SHP77 treated with DMSO at 0.1 percent for 48 hours (cell line): Measurements from ENCODE around the gene TMEM164.

Experiments used
- DNase-seq: peaks from one replicate; lab custom pipeline; 2025; lab: John Stamatoyannopoulos, UW

Gene TMEM164

DNA sequence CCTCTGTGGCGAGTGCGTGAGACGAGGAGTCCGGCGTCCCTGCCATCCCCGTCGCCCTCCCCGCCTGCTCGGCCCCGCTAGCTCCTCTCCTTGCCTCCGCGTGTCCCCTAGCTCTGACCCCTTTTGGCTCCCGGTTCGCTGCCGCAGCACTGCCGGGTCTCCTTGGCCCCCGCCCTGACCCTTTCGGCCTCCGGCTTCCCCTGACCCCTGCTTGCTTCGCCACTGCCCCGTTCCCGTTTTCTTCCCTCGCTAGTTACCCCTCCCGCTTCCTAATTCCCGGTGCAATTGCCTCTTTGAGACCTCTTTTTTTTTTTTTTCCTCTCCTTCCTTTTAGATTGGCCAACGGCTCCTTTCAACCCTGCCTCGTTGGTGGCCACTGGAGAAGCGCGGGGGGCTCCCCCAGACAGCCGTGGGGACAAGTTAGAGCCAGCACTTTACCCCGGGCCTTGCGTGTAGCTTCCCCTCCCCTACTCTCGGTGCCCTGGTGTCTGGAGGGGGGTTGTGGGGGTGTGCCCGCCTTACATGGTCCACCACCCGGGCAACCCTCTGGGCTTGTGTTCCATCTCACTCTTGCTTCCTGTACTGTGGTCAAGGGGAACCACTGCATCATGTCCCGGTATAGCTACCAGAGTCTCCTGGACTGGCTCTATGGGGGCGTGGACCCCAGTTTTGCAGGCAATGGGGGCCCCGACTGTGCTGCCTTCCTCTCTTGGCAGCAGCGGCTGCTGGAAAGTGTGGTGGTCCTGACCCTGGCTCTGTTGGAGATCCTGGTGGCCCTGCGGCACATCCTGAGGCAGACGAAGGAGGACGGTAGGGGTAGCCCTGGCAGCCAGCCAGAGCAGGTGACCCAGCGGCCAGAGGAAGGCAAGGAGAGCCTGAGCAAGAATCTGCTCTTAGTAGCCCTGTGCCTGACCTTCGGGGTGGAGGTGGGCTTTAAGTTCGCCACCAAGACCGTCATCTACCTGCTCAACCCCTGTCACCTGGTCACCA lies 548 bp downstream of the TMEM164 start:
- DNase-seq = no peak

- DNase-seq = no peak
Observed at GRCh38 chrX:110004215-110004614, 1.3 kb downstream of the TMEM164 start.

- no peak for DNase-seq
Observed at GRCh38 chrX:110004731-110005369, 1.9 kb downstream of the TMEM164 start.

- no peak for DNase-seq
Observed at GRCh38 chrX:110006161-110006560, 3.2 kb downstream of the TMEM164 start.

- no peak for DNase-seq
Observed at GRCh38 chrX:110006821-110007375, 4.0 kb downstream of the TMEM164 start.

DNA sequence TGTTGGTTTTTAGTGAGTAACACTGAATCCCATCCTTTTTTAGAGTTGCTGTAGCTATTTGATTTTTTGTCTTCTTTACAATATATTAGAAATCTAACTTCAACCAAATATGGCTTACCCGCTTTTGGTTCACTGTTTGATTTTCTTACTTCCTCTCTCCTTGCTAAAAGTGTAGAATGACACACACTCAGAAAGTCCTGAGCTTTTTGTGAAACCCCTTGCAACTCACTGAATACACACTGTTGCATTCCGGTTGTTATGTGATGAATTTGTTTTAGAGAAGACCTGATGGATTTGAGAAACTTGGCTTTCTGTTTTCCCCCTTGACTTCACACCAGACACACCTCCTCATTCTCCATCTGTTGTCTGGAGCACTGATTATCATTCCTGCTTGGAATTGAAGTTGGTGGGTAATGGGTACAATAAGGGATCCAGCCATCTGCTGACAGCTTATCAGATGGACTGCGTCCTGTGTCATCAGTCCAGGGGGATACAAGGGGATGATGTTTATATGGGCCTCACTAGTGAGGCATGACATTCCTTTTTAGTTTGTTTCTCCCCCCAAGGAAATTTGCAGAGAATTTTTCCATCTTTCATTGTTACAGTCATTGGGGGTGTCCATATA lies 5.2 kb downstream of the TMEM164 start:
- no peak for DNase-seq

GRCh38 chrX:110012818-110013485 lies 10.0 kb downstream of the TMEM164 start:
- peak; percentile 29 for DNase-seq

GRCh38 chrX:110013968-110014367 lies 11.1 kb downstream of the TMEM164 start:
- no peak for DNase-seq

GRCh38 chrX:110015032-110015431 lies 12.1 kb downstream of the TMEM164 start:
- DNase-seq = no peak

DNA sequence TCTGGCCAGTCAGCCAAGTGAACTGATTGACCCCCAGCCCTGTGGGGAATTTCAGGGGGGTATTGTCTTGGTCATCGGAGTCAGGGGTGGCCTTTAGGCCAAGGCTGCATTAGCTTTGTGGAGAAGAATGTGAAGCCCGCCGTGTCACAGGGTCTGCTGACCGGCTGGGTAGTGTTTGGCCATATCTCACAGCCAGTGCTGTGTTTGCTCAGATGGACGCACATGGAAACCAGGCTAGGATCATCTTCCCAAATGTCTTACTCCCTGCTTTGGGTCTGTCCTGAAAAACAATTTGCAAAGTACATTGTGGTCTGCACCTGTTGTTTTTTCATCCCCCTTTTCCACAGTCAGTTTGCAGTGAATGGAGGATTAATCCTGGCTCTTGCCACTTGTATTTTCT lies 13.0 kb downstream of the TMEM164 start:
- no peak for DNase-seq

DNA sequence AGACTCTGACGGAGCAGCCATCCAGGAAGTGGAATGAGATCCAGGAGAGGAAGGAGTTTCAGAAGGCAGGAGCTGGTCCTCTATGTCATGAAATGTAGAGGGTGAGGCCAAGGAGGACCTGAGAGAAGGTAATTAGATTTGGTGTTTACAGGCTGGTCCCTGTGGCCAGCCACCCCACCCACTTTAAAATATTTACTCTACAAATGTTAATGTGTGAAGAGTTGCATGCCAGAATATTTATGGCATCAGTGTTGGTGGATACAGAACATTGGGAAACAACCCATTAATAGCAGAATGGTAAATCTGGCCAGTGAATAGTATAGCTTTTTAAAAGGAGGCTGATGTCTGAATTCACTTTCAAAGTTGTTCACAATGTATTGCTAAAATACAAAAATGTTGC lies 17.6 kb downstream of the TMEM164 start:
- DNase-seq = no peak

- no peak for DNase-seq
Observed at GRCh38 chrX:110021258-110022022, 18.5 kb downstream of the TMEM164 start.

GRCh38 chrX:110022599-110023448 lies 19.9 kb downstream of the TMEM164 start:
- no peak for DNase-seq

DNA sequence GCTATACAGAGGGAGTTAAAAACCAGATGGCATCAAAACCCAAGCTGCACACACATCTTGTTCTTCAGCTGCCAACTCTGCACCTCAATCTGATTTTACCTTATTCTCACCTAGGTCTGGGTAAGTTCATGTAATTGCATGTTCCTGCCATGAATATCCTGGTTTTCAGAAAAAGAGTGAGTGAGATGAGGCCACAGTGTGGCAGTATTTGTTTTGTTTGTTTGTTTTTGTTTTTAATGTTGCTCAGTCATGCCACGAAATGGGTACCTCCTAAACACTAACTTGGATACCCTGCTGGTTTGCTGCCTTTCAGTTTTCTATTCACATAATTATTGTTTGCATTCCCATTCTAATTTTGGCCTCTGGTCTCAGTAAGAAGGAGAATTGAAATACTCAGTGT lies 22.5 kb downstream of the TMEM164 start:
- DNase-seq = no peak

GRCh38 chrX:110026099-110026844 lies 23.4 kb downstream of the TMEM164 start:
- no peak for DNase-seq

GRCh38 chrX:110032534-110033147 lies 29.7 kb downstream of the TMEM164 start:
- DNase-seq = no peak

GRCh38 chrX:110034036-110034435 lies 31.1 kb downstream of the TMEM164 start:
- no peak for DNase-seq

DNA sequence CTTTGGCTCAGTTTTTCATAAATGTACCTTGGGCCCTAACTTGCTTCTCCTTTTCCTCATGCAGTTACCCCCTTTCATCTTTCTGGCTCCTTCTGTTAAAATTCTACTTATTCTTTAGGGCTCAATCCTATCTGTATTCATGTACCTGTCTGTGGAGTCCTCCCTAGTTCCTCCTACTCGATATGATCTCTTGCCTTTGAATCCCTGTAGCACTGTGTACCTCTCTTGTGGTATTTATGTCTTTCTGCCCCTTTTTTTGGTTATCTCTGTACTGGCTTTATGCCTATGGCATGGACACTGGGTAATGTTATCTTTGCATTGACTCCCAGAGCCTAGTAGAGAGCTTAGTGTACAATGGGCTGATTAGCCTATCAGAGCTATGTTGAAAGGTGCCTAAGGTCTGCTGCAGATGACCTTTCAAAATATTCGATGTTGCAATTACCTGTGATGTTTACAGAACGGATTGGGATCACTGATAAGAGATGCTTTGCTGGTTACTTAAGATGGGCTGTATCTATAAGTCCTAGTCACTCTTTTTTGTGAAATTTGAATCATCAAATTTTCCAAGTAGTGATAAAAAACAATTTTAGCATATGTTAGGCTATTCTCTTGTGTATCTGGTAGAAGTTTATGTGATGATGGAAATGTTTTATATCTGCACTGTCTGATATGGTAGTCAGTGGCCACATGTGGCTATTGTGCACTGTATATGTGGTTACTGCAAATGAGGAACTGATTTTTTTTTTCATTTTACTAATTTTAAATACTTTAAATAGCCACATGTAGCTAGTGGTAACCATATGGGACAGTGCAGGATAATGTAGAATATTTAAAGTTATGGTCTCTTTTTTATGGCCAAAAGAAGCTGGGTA lies 33.5 kb downstream of the TMEM164 start:
- DNase-seq = no peak
